ENCODE data around the gene UGT1A4. TPM values are rescaled to one million over a fixed set of nuclear protein-coding genes. Genes with fewer than 3 reads are reported as not detected.

The UGT1A4 gene
- total RNA-seq, 1 donor: not detected

DNA sequence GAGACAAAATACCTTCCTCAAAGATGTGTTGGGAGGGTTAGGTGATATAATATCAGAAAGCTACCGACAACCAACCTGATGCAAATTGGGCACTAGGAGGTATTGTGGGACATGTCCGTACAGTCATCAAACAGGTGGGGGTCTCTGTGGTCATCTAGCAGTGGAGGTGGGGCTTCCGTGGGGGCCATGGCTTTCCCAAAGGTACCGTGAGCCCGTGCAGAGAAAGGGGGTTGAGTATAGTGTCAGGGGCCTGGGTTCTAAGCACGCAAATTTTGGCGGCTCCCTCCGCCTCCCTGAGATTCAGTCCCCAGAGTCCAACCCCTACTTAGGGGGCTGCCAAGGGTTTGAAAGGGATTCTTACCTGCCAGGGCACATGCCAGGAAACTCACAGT, 103.2 kb downstream of the UGT1A4 start:
- TF ChIP-seq CTCF (IDR thresholded peaks at IDR 0.05; ENCODE audit: insufficient read depth, low read length): no peak
- DNase-seq (ENCODE audit: low read depth): no peak
- H3K4me3 ChIP-seq (ENCODE audit: low read depth, low read length): no peak overlapping the region

DNA sequence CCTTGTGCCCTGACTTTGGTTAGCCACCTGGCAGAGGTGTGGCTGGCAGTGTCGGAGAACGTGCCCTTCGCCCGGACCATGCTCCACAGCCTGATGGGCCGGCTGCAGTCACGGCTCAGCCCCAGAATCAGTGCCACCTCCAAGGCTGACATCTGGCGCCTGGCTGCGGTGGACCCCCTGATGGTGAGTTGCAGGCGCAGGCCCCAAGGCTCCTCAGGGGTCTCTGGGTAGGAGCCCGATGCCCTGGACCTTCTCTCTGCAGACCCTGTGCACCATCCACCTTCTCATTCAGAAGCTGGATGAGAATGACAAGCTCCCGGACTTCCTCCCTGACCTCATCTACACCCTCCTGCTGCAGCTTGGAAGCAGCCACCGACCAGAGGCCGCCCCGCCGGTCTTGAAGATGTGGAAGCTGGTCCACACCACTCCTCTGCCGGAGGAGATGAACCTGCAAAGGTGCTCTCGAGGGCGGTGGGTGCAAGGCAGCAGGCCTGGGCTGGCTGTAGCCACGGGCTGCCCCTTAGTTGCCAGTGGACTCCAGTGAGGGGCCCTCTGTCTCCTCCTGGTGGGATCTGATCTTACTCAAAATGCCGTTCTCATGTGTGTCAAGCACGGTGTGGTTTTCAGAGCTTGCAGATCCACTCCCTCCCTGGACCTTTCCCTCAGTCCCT, 103.7 kb downstream of the UGT1A4 start:
- no peak for DNase-seq (ENCODE audit: low read depth)
- no peak for TF ChIP-seq CTCF (IDR thresholded peaks at IDR 0.05; ENCODE audit: insufficient read depth, low read length)

More for the DNA sequence above, 103.7 kb downstream of the UGT1A4 start:
- H3K4me3 ChIP-seq (ENCODE audit: low read depth, low read length): no peak overlapping the region

Other genes starting within 250 kb of the UGT1A4 start
- 40.2 and 75.5 TPM in 2 replicates for gene USP40, start 152.0 kb upstream of the UGT1A4 start, total RNA-seq (ENCODE audit: low replicate concordance)
- 0.09 TPM in 1 of 2 replicates, not detected in the other for gene UGT1A8, start 101.1 kb upstream of the UGT1A4 start, total RNA-seq (ENCODE audit: low replicate concordance)
- gene UGT1A10, start 82.3 kb upstream of the UGT1A4 start, total RNA-seq (ENCODE audit: low replicate concordance): 0.41 TPM in 1 of 2 replicates, not detected in the other
- not detected in 2 replicates for gene UGT1A9, start 46.8 kb upstream of the UGT1A4 start, total RNA-seq (ENCODE audit: low replicate concordance)
- not detected in 2 replicates for gene UGT1A7, start 36.8 kb upstream of the UGT1A4 start, total RNA-seq (ENCODE audit: low replicate concordance)
- gene UGT1A6, start 25.8 kb upstream of the UGT1A4 start, total RNA-seq (ENCODE audit: low replicate concordance): 0.09 TPM in 1 of 2 replicates, not detected in the other
- gene UGT1A5, start 5.8 kb upstream of the UGT1A4 start, total RNA-seq (ENCODE audit: low replicate concordance): not detected in 2 replicates
- not detected in 2 replicates for gene UGT1A3, start 10.3 kb downstream of the UGT1A4 start, total RNA-seq (ENCODE audit: low replicate concordance)
- gene UGT1A1, start 41.5 kb downstream of the UGT1A4 start, total RNA-seq (ENCODE audit: low replicate concordance): not detected in 2 replicates
- gene MROH2A, start 59.6 kb downstream of the UGT1A4 start, total RNA-seq (ENCODE audit: low replicate concordance): under 0.01 TPM in 1 of 2 replicates, not detected in the other
- 1.1 and 34.9 TPM in 2 replicates for gene HJURP, start 135.8 kb downstream of the UGT1A4 start, total RNA-seq (ENCODE audit: low replicate concordance)
- 0.63 TPM in 1 of 2 replicates, not detected in the other for gene TRPM8, start 198.6 kb downstream of the UGT1A4 start, total RNA-seq (ENCODE audit: low replicate concordance)